Activated naive CD8-positive, alpha-beta T cell treated with anti-CD3 and anti-CD28 coated beads, Interleukin-2, amount 50 U/mL, for 24 hours (primary cell): ENCODE results near the gene SLC16A10.

Source experiments
- ATAC-seq: fragments of 150-1000 bp; cut with Tn5 transposase; one replicate; pipeline ENCODE4 v1.10.0; 2021
- DNase-seq: peaks from one replicate; pipeline ENCODE4 v3.0.0; 2021
- H3K27ac Mint-ChIP-seq: one replicate; pipeline ENCODE4 v1.8.0; 2021; ENCODE audit warnings: mild to moderate bottlenecking, mixed read lengths
- H3K27me3 Mint-ChIP-seq: one replicate; pipeline ENCODE4 v1.8.0; 2021; ENCODE audit warnings: mixed read lengths
- H3K36me3 Mint-ChIP-seq: one replicate; pipeline ENCODE4 v1.8.0; 2021; ENCODE audit warnings: low read depth, mixed read lengths
- H3K4me1 Mint-ChIP-seq: one replicate; pipeline ENCODE4 v1.8.0; 2021; ENCODE audit warnings: mixed read lengths
- H3K4me3 Mint-ChIP-seq: one replicate; pipeline ENCODE4 v1.8.0; 2021; ENCODE audit warnings: mild to moderate bottlenecking, moderate library complexity, mixed read lengths
- H3K9me3 Mint-ChIP-seq: one replicate; pipeline ENCODE4 v1.8.0; 2021; ENCODE audit warnings: mixed read lengths

SLC16A10 gene

DNA sequence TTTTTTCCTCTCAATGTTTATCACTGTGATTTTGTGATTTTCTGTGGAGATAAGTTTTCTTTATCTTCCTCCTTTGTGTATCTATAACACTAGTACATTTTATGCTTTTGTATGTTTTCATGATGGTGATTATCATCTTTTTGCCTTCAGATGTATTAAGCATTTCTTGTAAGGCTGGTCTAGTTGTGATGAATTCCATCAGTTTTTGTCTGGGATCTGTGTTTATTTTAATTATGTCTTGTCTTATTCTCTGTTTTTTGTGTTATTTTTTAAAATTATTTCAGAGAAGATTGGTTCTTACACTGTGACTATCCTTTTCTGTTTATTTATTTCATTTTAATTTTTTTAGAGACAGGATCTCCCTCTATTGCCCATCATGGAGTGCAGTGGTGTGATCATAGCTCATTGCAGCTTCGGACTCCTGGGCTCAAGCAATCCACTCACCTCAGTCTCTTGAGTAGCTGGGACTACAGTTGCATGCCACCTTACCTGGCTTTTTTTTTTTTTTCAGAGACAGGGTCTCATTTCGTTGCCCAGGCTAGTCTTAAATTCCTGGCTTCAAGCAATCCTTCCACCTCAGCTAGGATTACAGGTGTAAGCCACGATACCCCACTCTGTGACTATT, 187.4 kb downstream of the SLC16A10 start:
- peaks cover 2% of the 10 kb centered on the region for H3K4me1 Mint-ChIP-seq
- H3K27me3 Mint-ChIP-seq = no peaks in the 10 kb centered on the region
- peaks cover 18% of the 10 kb centered on the region for H3K9me3 Mint-ChIP-seq
- H3K36me3 Mint-ChIP-seq = peaks cover 78% of the 10 kb centered on the region
- H3K27ac Mint-ChIP-seq = no peak overlapping the region
- H3K4me3 Mint-ChIP-seq = no peak overlapping the region
- no peak for DNase-seq
- no peak for ATAC-seq

DNA sequence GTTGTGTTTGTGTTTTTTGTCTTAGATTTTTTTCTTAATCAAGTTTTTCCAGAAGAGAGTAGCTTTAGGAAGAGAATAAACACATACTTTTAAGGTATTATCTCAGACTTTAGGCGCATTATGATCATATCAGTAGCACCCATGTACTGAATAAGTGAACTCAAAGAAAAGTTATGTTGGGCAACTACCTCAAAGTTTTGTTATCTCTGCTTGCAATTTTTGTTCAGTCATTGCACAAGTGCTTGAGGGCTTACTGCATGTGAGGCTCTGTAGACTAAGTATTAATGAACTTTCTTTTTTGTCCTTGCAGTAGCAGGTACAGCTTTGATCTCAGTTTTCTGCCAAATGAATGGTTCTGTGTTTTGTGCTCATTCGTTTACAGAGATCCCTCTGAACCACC, 189.0 kb downstream of the SLC16A10 start:
- H3K4me3 Mint-ChIP-seq = no peak overlapping the region
- no peak overlapping the region for H3K27ac Mint-ChIP-seq
- peaks cover 18% of the 10 kb centered on the region for H3K9me3 Mint-ChIP-seq
- no peaks in the 10 kb centered on the region for H3K27me3 Mint-ChIP-seq
- H3K36me3 Mint-ChIP-seq = peaks cover 77% of the 10 kb centered on the region
- no peaks in the 10 kb centered on the region for H3K4me1 Mint-ChIP-seq
- DNase-seq = no peak
- ATAC-seq = no peak

DNA sequence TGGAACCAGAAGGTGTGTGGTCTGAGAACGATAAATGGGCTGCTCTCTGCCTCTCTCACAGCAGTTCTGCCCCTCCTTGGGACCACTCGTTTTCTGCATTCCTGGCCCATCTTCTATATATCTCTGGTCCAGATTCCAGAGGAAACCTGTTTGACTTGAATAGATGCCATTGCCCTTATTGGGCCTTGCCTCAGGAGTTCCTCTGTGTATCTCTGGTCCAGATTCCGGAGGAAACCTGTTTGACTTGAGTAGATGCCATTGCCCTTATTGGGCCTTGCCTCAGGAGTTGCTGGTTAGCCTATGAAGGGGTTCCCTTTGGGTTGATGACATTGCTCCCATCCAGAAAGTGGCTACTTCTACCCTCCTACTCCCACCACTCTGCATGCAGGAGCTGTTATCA, 189.4 kb downstream of the SLC16A10 start:
- Mint-ChIP-seq H3K27ac (no peak overlapping the region), H3K4me3 (no peak overlapping the region), H3K36me3 (peaks cover 78% of the 10 kb centered on the region), H3K9me3 (peaks cover 18% of the 10 kb centered on the region), H3K4me1 (no peaks in the 10 kb centered on the region), H3K27me3 (no peaks in the 10 kb centered on the region)
- DNase-seq (no peak), ATAC-seq (no peak)

DNA sequence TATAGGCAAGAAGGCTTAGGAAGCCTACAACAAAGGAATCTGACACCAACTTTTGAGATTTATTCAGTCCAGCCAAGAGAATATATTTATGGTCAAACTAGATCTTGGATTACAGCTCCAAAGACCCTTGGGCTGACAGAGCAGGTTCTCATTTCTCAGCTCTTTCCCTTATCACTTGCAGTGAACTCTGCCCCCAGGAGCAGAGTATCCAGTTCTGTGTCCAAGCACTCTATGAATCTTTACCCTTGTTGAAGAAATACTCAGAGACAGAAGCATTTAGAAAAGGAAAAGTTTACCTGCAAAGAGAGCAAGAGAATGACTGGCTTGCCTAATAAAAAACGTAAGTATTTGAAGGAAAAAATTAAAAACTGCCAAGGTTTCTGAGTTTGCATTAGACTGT, 190.5 kb downstream of the SLC16A10 start:
- ATAC-seq (no peak), DNase-seq (no peak)
- peaks cover 18% of the 10 kb centered on the region for H3K9me3 Mint-ChIP-seq
- H3K4me1 Mint-ChIP-seq = peaks cover 4% of the 10 kb centered on the region
- peaks cover 84% of the 10 kb centered on the region for H3K36me3 Mint-ChIP-seq
- H3K27ac Mint-ChIP-seq = no peak overlapping the region
- H3K27me3 Mint-ChIP-seq = no peaks in the 10 kb centered on the region
- no peak overlapping the region for H3K4me3 Mint-ChIP-seq

DNA sequence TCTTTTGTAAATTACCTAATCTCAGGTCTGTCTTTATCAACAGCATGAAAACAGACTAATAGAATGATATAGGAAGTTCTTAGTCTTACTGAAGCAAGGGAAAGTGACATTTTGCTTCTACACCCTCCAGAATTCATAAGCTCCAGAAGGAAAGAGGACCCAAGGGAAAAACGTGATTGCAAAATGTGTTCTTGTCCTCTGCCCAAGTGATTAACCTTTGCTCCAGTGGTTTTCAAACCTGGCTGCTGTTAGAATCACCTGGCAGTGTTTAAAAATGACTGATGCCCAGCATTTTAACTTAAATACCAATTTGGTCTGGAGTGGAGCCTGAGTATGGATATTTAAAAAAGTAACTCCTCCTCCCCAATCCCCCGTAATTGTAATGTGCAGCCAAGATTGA, 191.4 kb downstream of the SLC16A10 start:
- DNase-seq (no peak), ATAC-seq (no peak)
- Mint-ChIP-seq H3K4me1 (peaks cover 4% of the 10 kb centered on the region), H3K27ac (no peak overlapping the region), H3K36me3 (peaks cover 74% of the 10 kb centered on the region), H3K4me3 (no peak overlapping the region), H3K9me3 (peaks cover 14% of the 10 kb centered on the region), H3K27me3 (no peaks in the 10 kb centered on the region)

DNA sequence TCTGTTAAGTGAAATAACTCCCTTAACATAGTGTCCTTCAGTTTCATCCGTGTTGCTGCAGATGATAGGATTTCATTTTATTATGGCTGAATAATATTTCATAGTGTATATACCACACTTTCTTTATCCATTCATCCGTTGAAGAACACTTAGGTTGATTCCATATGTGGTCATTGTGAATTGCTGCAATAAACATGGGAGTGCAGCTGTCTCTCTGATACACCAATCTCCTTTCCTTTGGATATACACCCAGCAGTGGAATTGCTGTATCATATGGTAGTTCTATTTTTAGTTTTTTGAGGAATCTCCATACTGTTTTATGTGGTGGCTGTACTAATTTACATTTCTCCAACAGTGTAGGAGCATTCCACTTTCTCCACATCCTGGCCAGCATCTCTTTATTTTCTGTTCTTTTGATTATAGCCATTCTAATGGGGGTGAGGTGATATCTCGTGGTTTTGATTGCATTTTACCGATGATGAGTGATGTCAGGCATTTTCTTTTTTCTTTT, 193.2 kb downstream of the SLC16A10 start:
- ATAC-seq (no peak), DNase-seq (no peak)
- no peak overlapping the region for H3K4me3 Mint-ChIP-seq
- H3K36me3 Mint-ChIP-seq = peaks cover 64% of the 10 kb centered on the region
- H3K27ac Mint-ChIP-seq = no peak overlapping the region
- no peaks in the 10 kb centered on the region for H3K27me3 Mint-ChIP-seq
- peaks cover 9% of the 10 kb centered on the region for H3K4me1 Mint-ChIP-seq
- peaks cover 6% of the 10 kb centered on the region for H3K9me3 Mint-ChIP-seq
